ENCODE measurements around the gene GET4.

The GET4 gene

GRCh38 chr7:835021-835420 is 41.3 kb upstream of the GET4 start:
- Histone ChIP-seq H3K9me3 (ENCODE audit: control insufficient read depth in 5 of 5, low read length in 5 of 5) (no peaks in the 10 kb centered on the region), H3K4me1 (ENCODE audit: control insufficient read depth in 5 of 5, insufficient read depth in 5 of 5, low read length in 5 of 5) (peaks cover 20 to 55% (median 39%) of the 10 kb centered on the region in 5 donors), H3K27ac (ENCODE audit: low read depth, low read length) (no peak overlapping the region), H3K4me3 (ENCODE audit: low read depth in 1 of 5, low read length in 5 of 5) (no peak overlapping the region), H3K9ac (ENCODE audit: low read length in 5 of 5) (no peak overlapping the region), H3K27me3 (ENCODE audit: control insufficient read depth in 5 of 5, insufficient read depth in 4 of 5, low read length in 5 of 5) (no peaks in the 10 kb centered on the region), H3K36me3 (ENCODE audit: control insufficient read depth in 5 of 5, insufficient read depth in 5 of 5, low read length in 5 of 5) (peaks cover 0 to 37% (median 24%) of the 10 kb centered on the region in 5 donors)

- Histone ChIP-seq H3K27me3 (ENCODE audit: control insufficient read depth in 5 of 5, insufficient read depth in 4 of 5, low read length in 5 of 5) (no peaks in the 10 kb centered on the region), H3K9ac (ENCODE audit: low read length in 5 of 5) (no peak overlapping the region), H3K9me3 (ENCODE audit: control insufficient read depth in 5 of 5, low read length in 5 of 5) (no peaks in the 10 kb centered on the region), H3K36me3 (ENCODE audit: control insufficient read depth in 5 of 5, insufficient read depth in 5 of 5, low read length in 5 of 5) (peaks cover 0 to 41% (median 28%) of the 10 kb centered on the region in 5 donors), H3K27ac (ENCODE audit: low read depth, low read length) (peak overlapping the region; percentile 57), H3K4me3 (ENCODE audit: low read depth in 1 of 5, low read length in 5 of 5) (no peak overlapping the region), H3K4me1 (ENCODE audit: control insufficient read depth in 5 of 5, insufficient read depth in 5 of 5, low read length in 5 of 5) (peaks cover 15 to 48% (median 32%) of the 10 kb centered on the region in 5 donors)
Measured at GRCh38 chr7:835485-836401, 40.6 kb upstream of the GET4 start.

- H3K27me3 ChIP-seq (ENCODE audit: control insufficient read depth in 5 of 5, insufficient read depth in 4 of 5, low read length in 5 of 5): no peaks in the 10 kb centered on the region
- peak overlapping the region; percentile 57 for H3K27ac ChIP-seq (ENCODE audit: low read depth, low read length)
- H3K9me3 ChIP-seq (ENCODE audit: control insufficient read depth in 5 of 5, low read length in 5 of 5): no peaks in the 10 kb centered on the region
- peaks cover 0 to 41% (median 28%) of the 10 kb centered on the region in 5 donors for H3K36me3 ChIP-seq (ENCODE audit: control insufficient read depth in 5 of 5, insufficient read depth in 5 of 5, low read length in 5 of 5)
- peaks cover 12 to 41% (median 26%) of the 10 kb centered on the region in 5 donors for H3K4me1 ChIP-seq (ENCODE audit: control insufficient read depth in 5 of 5, insufficient read depth in 5 of 5, low read length in 5 of 5)
- no peak overlapping the region for H3K9ac ChIP-seq (ENCODE audit: low read length in 5 of 5)
- no peak overlapping the region for H3K4me3 ChIP-seq (ENCODE audit: low read depth in 1 of 5, low read length in 5 of 5)
Measured at GRCh38 chr7:836429-836828, 39.9 kb upstream of the GET4 start.

GRCh38 chr7:837001-837400 is 39.4 kb upstream of the GET4 start:
- H3K27me3 ChIP-seq (ENCODE audit: control insufficient read depth in 5 of 5, insufficient read depth in 4 of 5, low read length in 5 of 5): no peaks in the 10 kb centered on the region
- no peak overlapping the region for H3K4me3 ChIP-seq (ENCODE audit: low read depth in 1 of 5, low read length in 5 of 5)
- no peaks in the 10 kb centered on the region for H3K9me3 ChIP-seq (ENCODE audit: control insufficient read depth in 5 of 5, low read length in 5 of 5)
- peak overlapping the region; percentile 57 for H3K27ac ChIP-seq (ENCODE audit: low read depth, low read length)
- H3K4me1 ChIP-seq (ENCODE audit: control insufficient read depth in 5 of 5, insufficient read depth in 5 of 5, low read length in 5 of 5): peaks cover 12 to 36% (median 22%) of the 10 kb centered on the region in 5 donors
- no peak overlapping the region for H3K9ac ChIP-seq (ENCODE audit: low read length in 5 of 5)
- peaks cover 0 to 45% (median 31%) of the 10 kb centered on the region in 5 donors for H3K36me3 ChIP-seq (ENCODE audit: control insufficient read depth in 5 of 5, insufficient read depth in 5 of 5, low read length in 5 of 5)

GRCh38 chr7:840001-840600 is 36.3 kb upstream of the GET4 start:
- no peak overlapping the region for H3K4me3 ChIP-seq (ENCODE audit: low read depth in 1 of 5, low read length in 5 of 5)
- H3K9me3 ChIP-seq (ENCODE audit: control insufficient read depth in 5 of 5, low read length in 5 of 5): no peaks in the 10 kb centered on the region
- no peak overlapping the region for H3K27ac ChIP-seq (ENCODE audit: low read depth, low read length)
- peaks cover 0 to 66% (median 59%) of the 10 kb centered on the region in 5 donors for H3K36me3 ChIP-seq (ENCODE audit: control insufficient read depth in 5 of 5, insufficient read depth in 5 of 5, low read length in 5 of 5)
- peaks cover 4 to 16% (median 8%) of the 10 kb centered on the region in 5 donors for H3K4me1 ChIP-seq (ENCODE audit: control insufficient read depth in 5 of 5, insufficient read depth in 5 of 5, low read length in 5 of 5)
- H3K27me3 ChIP-seq (ENCODE audit: control insufficient read depth in 5 of 5, insufficient read depth in 4 of 5, low read length in 5 of 5): no peaks in the 10 kb centered on the region
- no peak overlapping the region for H3K9ac ChIP-seq (ENCODE audit: low read length in 5 of 5)

- Histone ChIP-seq H3K4me3 (ENCODE audit: low read depth in 1 of 5, low read length in 5 of 5) (no peak overlapping the region), H3K9me3 (ENCODE audit: control insufficient read depth in 5 of 5, low read length in 5 of 5) (no peaks in the 10 kb centered on the region), H3K4me1 (ENCODE audit: control insufficient read depth in 5 of 5, insufficient read depth in 5 of 5, low read length in 5 of 5) (peaks cover 0 to 2% (median under 1%) of the 10 kb centered on the region in 5 donors), H3K9ac (ENCODE audit: low read length in 5 of 5) (no peak overlapping the region), H3K36me3 (ENCODE audit: control insufficient read depth in 5 of 5, insufficient read depth in 5 of 5, low read length in 5 of 5) (peaks cover 0 to 80% (median 60%) of the 10 kb centered on the region in 5 donors), H3K27me3 (ENCODE audit: control insufficient read depth in 5 of 5, insufficient read depth in 4 of 5, low read length in 5 of 5) (no peaks in the 10 kb centered on the region), H3K27ac (ENCODE audit: low read depth, low read length) (no peak overlapping the region)
Measured at GRCh38 chr7:841943-842342, 34.4 kb upstream of the GET4 start.

- H3K4me3 ChIP-seq (ENCODE audit: low read depth in 1 of 5, low read length in 5 of 5): no peak overlapping the region
- no peak overlapping the region for H3K27ac ChIP-seq (ENCODE audit: low read depth, low read length)
- no peaks in the 10 kb centered on the region for H3K4me1 ChIP-seq (ENCODE audit: control insufficient read depth in 5 of 5, insufficient read depth in 5 of 5, low read length in 5 of 5)
- no peaks in the 10 kb centered on the region for H3K27me3 ChIP-seq (ENCODE audit: control insufficient read depth in 5 of 5, insufficient read depth in 4 of 5, low read length in 5 of 5)
- no peak overlapping the region for H3K9ac ChIP-seq (ENCODE audit: low read length in 5 of 5)
- H3K36me3 ChIP-seq (ENCODE audit: control insufficient read depth in 5 of 5, insufficient read depth in 5 of 5, low read length in 5 of 5): peaks cover 0 to 78% (median 60%) of the 10 kb centered on the region in 5 donors
- no peaks in the 10 kb centered on the region for H3K9me3 ChIP-seq (ENCODE audit: control insufficient read depth in 5 of 5, low read length in 5 of 5)
Measured at GRCh38 chr7:842431-843031, 33.8 kb upstream of the GET4 start.

GRCh38 chr7:843230-843629 is 33.1 kb upstream of the GET4 start:
- H3K27ac ChIP-seq (ENCODE audit: low read depth, low read length): no peak overlapping the region
- no peak overlapping the region for H3K9ac ChIP-seq (ENCODE audit: low read length in 5 of 5)
- H3K27me3 ChIP-seq (ENCODE audit: control insufficient read depth in 5 of 5, insufficient read depth in 4 of 5, low read length in 5 of 5): no peaks in the 10 kb centered on the region
- H3K36me3 ChIP-seq (ENCODE audit: control insufficient read depth in 5 of 5, insufficient read depth in 5 of 5, low read length in 5 of 5): peaks cover 0 to 74% (median 59%) of the 10 kb centered on the region in 5 donors
- H3K9me3 ChIP-seq (ENCODE audit: control insufficient read depth in 5 of 5, low read length in 5 of 5): no peaks in the 10 kb centered on the region
- H3K4me3 ChIP-seq (ENCODE audit: low read depth in 1 of 5, low read length in 5 of 5): no peak overlapping the region
- no peaks in the 10 kb centered on the region for H3K4me1 ChIP-seq (ENCODE audit: control insufficient read depth in 5 of 5, insufficient read depth in 5 of 5, low read length in 5 of 5)

- H3K9me3 ChIP-seq (ENCODE audit: control insufficient read depth in 5 of 5, low read length in 5 of 5): no peaks in the 10 kb centered on the region
- no peak overlapping the region for H3K27ac ChIP-seq (ENCODE audit: low read depth, low read length)
- no peak overlapping the region for H3K9ac ChIP-seq (ENCODE audit: low read length in 5 of 5)
- H3K4me3 ChIP-seq (ENCODE audit: low read depth in 1 of 5, low read length in 5 of 5): no peak overlapping the region
- H3K4me1 ChIP-seq (ENCODE audit: control insufficient read depth in 5 of 5, insufficient read depth in 5 of 5, low read length in 5 of 5): no peaks in the 10 kb centered on the region
- peaks cover 0 to 70% (median 55%) of the 10 kb centered on the region in 5 donors for H3K36me3 ChIP-seq (ENCODE audit: control insufficient read depth in 5 of 5, insufficient read depth in 5 of 5, low read length in 5 of 5)
- no peaks in the 10 kb centered on the region for H3K27me3 ChIP-seq (ENCODE audit: control insufficient read depth in 5 of 5, insufficient read depth in 4 of 5, low read length in 5 of 5)
Measured at GRCh38 chr7:844043-844442, 32.3 kb upstream of the GET4 start.

GRCh38 chr7:844514-844913 is 31.8 kb upstream of the GET4 start:
- Histone ChIP-seq H3K27me3 (ENCODE audit: control insufficient read depth in 5 of 5, insufficient read depth in 4 of 5, low read length in 5 of 5) (no peaks in the 10 kb centered on the region), H3K9me3 (ENCODE audit: control insufficient read depth in 5 of 5, low read length in 5 of 5) (no peaks in the 10 kb centered on the region), H3K27ac (ENCODE audit: low read depth, low read length) (no peak overlapping the region), H3K9ac (ENCODE audit: low read length in 5 of 5) (no peak overlapping the region), H3K4me1 (ENCODE audit: control insufficient read depth in 5 of 5, insufficient read depth in 5 of 5, low read length in 5 of 5) (no peaks in the 10 kb centered on the region), H3K36me3 (ENCODE audit: control insufficient read depth in 5 of 5, insufficient read depth in 5 of 5, low read length in 5 of 5) (peaks cover 0 to 70% (median 56%) of the 10 kb centered on the region in 5 donors), H3K4me3 (ENCODE audit: low read depth in 1 of 5, low read length in 5 of 5) (no peak overlapping the region)
